ENCODE data around the gene JPH2. TPM values are rescaled to one million over a fixed set of nuclear protein-coding genes. Genes with fewer than 3 reads are reported as not detected.

The JPH2 gene
- total and polyA plus RNA-seq, 2 donors = 40.5 to 83.5 TPM

GRCh38 chr20:44221368-44221954 lies 34.5 kb upstream of the JPH2 start:
- no peak for DNase-seq (ENCODE audit: extremely low spot score)
- no peaks in the 10 kb centered on the region for H3K36me3 ChIP-seq (ENCODE audit: insufficient read depth)
- no peak overlapping the region for H3K27ac ChIP-seq (ENCODE audit: low read depth)
- H3K4me1 ChIP-seq (ENCODE audit: insufficient read depth) = no peaks in the 10 kb centered on the region
- H3K4me3 ChIP-seq (ENCODE audit: low read depth, low read length) = no peak overlapping the region
- 94% methylated on average over 3 of the region's 3 CpGs for WGBS

GRCh38 chr20:44219791-44220190 lies 32.8 kb upstream of the JPH2 start:
- no peak for DNase-seq (ENCODE audit: extremely low spot score)
- Histone ChIP-seq H3K36me3 (ENCODE audit: insufficient read depth) (no peaks in the 10 kb centered on the region), H3K4me1 (ENCODE audit: insufficient read depth) (no peaks in the 10 kb centered on the region), H3K4me3 (ENCODE audit: low read depth, low read length) (no peak overlapping the region), H3K27ac (ENCODE audit: low read depth) (no peak overlapping the region)
- WGBS = 57% methylated on average over 6 of the region's 6 CpGs

- WGBS = 54% methylated on average over 5 of the region's 5 CpGs
- Histone ChIP-seq H3K4me1 (ENCODE audit: insufficient read depth) (no peaks in the 10 kb centered on the region), H3K36me3 (ENCODE audit: insufficient read depth) (no peaks in the 10 kb centered on the region)
Observed at GRCh38 chr20:44219170-44219730, 32.3 kb upstream of the JPH2 start.

GRCh38 chr20:44218446-44218845 lies 31.5 kb upstream of the JPH2 start:
- Histone ChIP-seq H3K4me3 (ENCODE audit: low read depth, low read length) (no peak overlapping the region), H3K36me3 (ENCODE audit: insufficient read depth) (no peaks in the 10 kb centered on the region), H3K4me1 (ENCODE audit: insufficient read depth) (no peaks in the 10 kb centered on the region), H3K27ac (ENCODE audit: low read depth) (no peak overlapping the region)
- no peak for DNase-seq (ENCODE audit: extremely low spot score)
- WGBS = 60% methylated on average over 4 of the region's 4 CpGs

More at GRCh38 chr20:44219170-44219730, 32.3 kb upstream of the JPH2 start:
- DNase-seq (ENCODE audit: extremely low spot score) = no peak
- H3K27ac ChIP-seq (ENCODE audit: low read depth) = no peak overlapping the region
- no peak overlapping the region for H3K4me3 ChIP-seq (ENCODE audit: low read depth, low read length)

- 57% methylated on average over 11 of the region's 11 CpGs for WGBS
- Histone ChIP-seq H3K27ac (ENCODE audit: low read depth) (no peak overlapping the region), H3K4me3 (ENCODE audit: low read depth, low read length) (no peak overlapping the region), H3K4me1 (ENCODE audit: insufficient read depth) (no peaks in the 10 kb centered on the region), H3K36me3 (ENCODE audit: insufficient read depth) (no peaks in the 10 kb centered on the region)
- no peak for DNase-seq (ENCODE audit: extremely low spot score)
Observed at GRCh38 chr20:44217342-44218092, 30.5 kb upstream of the JPH2 start.

GRCh38 chr20:44215125-44215524 lies 28.1 kb upstream of the JPH2 start:
- DNase-seq (ENCODE audit: extremely low spot score) = no peak
- 49% methylated on average over 7 of the region's 7 CpGs for WGBS
- Histone ChIP-seq H3K4me3 (ENCODE audit: low read depth, low read length) (no peak overlapping the region), H3K4me1 (ENCODE audit: insufficient read depth) (peaks cover 3% of the 10 kb centered on the region), H3K27ac (ENCODE audit: low read depth) (no peak overlapping the region), H3K36me3 (ENCODE audit: insufficient read depth) (no peaks in the 10 kb centered on the region)

- Histone ChIP-seq H3K27ac (ENCODE audit: low read depth) (no peak overlapping the region), H3K36me3 (ENCODE audit: insufficient read depth) (no peaks in the 10 kb centered on the region), H3K4me1 (ENCODE audit: insufficient read depth) (peaks cover 3% of the 10 kb centered on the region), H3K4me3 (ENCODE audit: low read depth, low read length) (no peak overlapping the region)
- DNase-seq (ENCODE audit: extremely low spot score) = no peak
- 84% methylated on average over 4 of the region's 4 CpGs for WGBS
Observed at GRCh38 chr20:44212792-44213191, 25.8 kb upstream of the JPH2 start.

- no peak for DNase-seq (ENCODE audit: extremely low spot score)
- H3K4me1 ChIP-seq (ENCODE audit: insufficient read depth) = peaks cover 3% of the 10 kb centered on the region
Observed at GRCh38 chr20:44211177-44212039, 24.4 kb upstream of the JPH2 start.

GRCh38 chr20:44210406-44211176 lies 23.6 kb upstream of the JPH2 start, which contains the start of gene OSER1:
Gene OSER1 (minus strand): TSS chr20:44210771. CDS start chr20:44206957, 3,814 bp downstream.
- DNase-seq (ENCODE audit: extremely low spot score) = peak; percentile 95
- Histone ChIP-seq H3K27ac (ENCODE audit: low read depth) (peak within 1 kb of the TSS; percentile 97), H3K4me1 (ENCODE audit: insufficient read depth) (peaks cover 3% of the 10 kb centered on the region), H3K4me3 (ENCODE audit: low read depth, low read length) (peak within 1 kb of the TSS; percentile 95), H3K36me3 (ENCODE audit: insufficient read depth) (no peaks in the 10 kb centered on the region)
- WGBS = under 1% methylated on average over 79 of the region's 79 CpGs

More at GRCh38 chr20:44211177-44212039, 24.4 kb upstream of the JPH2 start:
- WGBS = 8% methylated on average over 24 of the region's 24 CpGs
- H3K36me3 ChIP-seq (ENCODE audit: insufficient read depth) = no peaks in the 10 kb centered on the region
- peak overlapping the region; percentile 55 for H3K4me3 ChIP-seq (ENCODE audit: low read depth, low read length)
- H3K27ac ChIP-seq (ENCODE audit: low read depth) = peak overlapping the region; percentile 90

- DNase-seq (ENCODE audit: extremely low spot score) = no peak
- WGBS = under 1% methylated on average over 31 of the region's 31 CpGs
- H3K4me1 ChIP-seq (ENCODE audit: insufficient read depth) = peaks cover 3% of the 10 kb centered on the region
- H3K4me3 ChIP-seq (ENCODE audit: low read depth, low read length) = peak overlapping the region; percentile 95
- peak overlapping the region; percentile 97 for H3K27ac ChIP-seq (ENCODE audit: low read depth)
- no peaks in the 10 kb centered on the region for H3K36me3 ChIP-seq (ENCODE audit: insufficient read depth)
Observed at GRCh38 chr20:44209686-44210405, 22.9 kb upstream of the JPH2 start.

- no peak overlapping the region for H3K27ac ChIP-seq (ENCODE audit: low read depth)
- H3K36me3 ChIP-seq (ENCODE audit: insufficient read depth) = no peaks in the 10 kb centered on the region
- no peak for DNase-seq (ENCODE audit: extremely low spot score)
- no peak overlapping the region for H3K4me3 ChIP-seq (ENCODE audit: low read depth, low read length)
- WGBS = 25% methylated on average over 7 of the region's 7 CpGs
- H3K4me1 ChIP-seq (ENCODE audit: insufficient read depth) = peaks cover 3% of the 10 kb centered on the region
Observed at GRCh38 chr20:44208770-44209169, 21.8 kb upstream of the JPH2 start.

GRCh38 chr20:44208165-44208564 lies 21.2 kb upstream of the JPH2 start:
- no peak overlapping the region for H3K4me3 ChIP-seq (ENCODE audit: low read depth, low read length)
- no peak overlapping the region for H3K27ac ChIP-seq (ENCODE audit: low read depth)
- H3K4me1 ChIP-seq (ENCODE audit: insufficient read depth) = peaks cover 3% of the 10 kb centered on the region
- no peak for DNase-seq (ENCODE audit: extremely low spot score)
- no peaks in the 10 kb centered on the region for H3K36me3 ChIP-seq (ENCODE audit: insufficient read depth)
- WGBS = 59% methylated on average over 7 of the region's 7 CpGs
